HepG2 (cell line): ENCODE results near the gene OR4C6. TPM values are rescaled to one million over a fixed set of nuclear protein-coding genes. Genes with fewer than 3 reads are reported as not detected.

Experiments
- ATAC-seq: fragments of 200-7000 bp; cut with Tn5 transposase; 3 replicates; pipeline ENCODE4 v1.9.1; 2020; ENCODE audit warnings: mild to moderate bottlenecking, moderate library complexity
- BruUV-seq: library from RNA; stranded (reverse); fragments of 400-500 nt; replicated peaks from 2 replicates; lab custom pipeline; 2021; lab: Mats Ljungman, UMichigan
- CTCF ChIA-PET: fragments of 300-600 bp; formaldehyde crosslinking; extraction: SDS; loops from one replicate; lab custom pipeline; 2021; ENCODE audit warnings: low total read pairs, inconsistent platforms, low intra/inter-chr PET ratio; lab: Yijun Ruan, JAX
- POLR2A ChIA-PET: fragments of 350-600 bp; sonication (Branson Sonifier 250); formaldehyde crosslinking; loops from one replicate; lab custom pipeline; 2020; ENCODE audit warnings: antibody characterized with exemption, inconsistent platforms; lab: Yijun Ruan, JAX
- DNase-seq: peaks from one replicate; pipeline ENCODE4 v3.0.0-alpha.2; 2015; ENCODE audit warnings: low spot score
- FAIRE-seq: peaks from 3 replicates; lab custom pipeline; 2011; peaks lifted over from hg19 to GRCh38; lab: Jason Lieb, UNC
- H2AFZ ChIP-seq: one replicate; pipeline ENCODE4 v1.6.1; 2011; ENCODE audit warnings: low read length, inconsistent platforms
- H3K27ac ChIP-seq: fragments of 300-600 bp; 3 replicates; pipeline ENCODE4 v1.8.0; 2011; ENCODE audit warnings: mixed run types, mild to moderate bottlenecking, mixed read lengths, low read length, inconsistent platforms; ENCODE audit not compliant: insufficient read depth; ENCODE audit errors: extremely low read length
- H3K27me3 ChIP-seq, 2 experiments: fragments of 200-600 bp in 1 of 2; 2 replicates in 1 of 2; 3 replicates in 1 of 2; pipeline versions ENCODE4 v1.6.0 to v1.8.0; 2011; ENCODE audit warnings: low read length in 2 of 2, mild to moderate bottlenecking in 2 of 2, moderate library complexity in 2 of 2, inconsistent platforms in 1 of 2; ENCODE audit not compliant: insufficient read depth in 2 of 2, control insufficient read depth in 1 of 2
- H3K36me3 ChIP-seq, 2 experiments: fragments of 200-600 bp in 1 of 2; replicated peaks in 1 of 2; 2 replicates in 1 of 2; 3 replicates in 1 of 2; pipeline versions ENCODE4 v1.5.1 to v1.8.0; 2011; ENCODE audit warnings: low read length in 2 of 2, inconsistent platforms in 1 of 2; ENCODE audit not compliant: insufficient read depth in 2 of 2, control insufficient read depth in 1 of 2
- H3K4me1 ChIP-seq: 2 replicates; pipeline ENCODE4 v1.5.1; 2012; ENCODE audit warnings: low read length, inconsistent platforms; ENCODE audit not compliant: insufficient read depth
- H3K4me2 ChIP-seq: 2 replicates; pipeline ENCODE4 v1.6.0; 2011; ENCODE audit warnings: low read depth, low read length, inconsistent platforms
- H3K4me3 ChIP-seq, 3 experiments: fragments of 200-600 bp in 1 of 3; sonication (generic), shearing (Covaris generic) in 1 of 3; replicated peaks in 1 of 3; 2 replicates each; pipeline ENCODE4 v1.5.1; 2011 to 2016; ENCODE audit warnings: low read length in 3 of 3, inconsistent platforms in 2 of 3, low read depth in 2 of 3, mild to moderate bottlenecking in 2 of 3, control low read depth in 1 of 3, mixed read lengths in 1 of 3; ENCODE audit not compliant: insufficient read depth in 1 of 3
- H3K79me2 ChIP-seq: one replicate; pipeline ENCODE4 v1.6.1; 2011; ENCODE audit warnings: low read length, inconsistent platforms; ENCODE audit not compliant: insufficient read depth
- H3K9ac ChIP-seq: 2 replicates; pipeline ENCODE4 v1.6.0; 2011; ENCODE audit warnings: mild to moderate bottlenecking, low read depth, low read length, inconsistent platforms; ENCODE audit not compliant: insufficient read depth
- H3K9me3 ChIP-seq: 2 replicates; pipeline ENCODE4 v1.5.1; 2012; ENCODE audit warnings: mild to moderate bottlenecking, low read length
- H4K20me1 ChIP-seq: 2 replicates; pipeline ENCODE4 v1.6.0; 2011; ENCODE audit warnings: inconsistent platforms, mild to moderate bottlenecking, low read length, moderate library complexity; ENCODE audit not compliant: insufficient read depth
- ASH2L ChIP-seq: fragments of 300-600, 200-600 bp; sonication (generic); IDR thresholded peaks from 2 replicates; pipeline ENCODE4 v1.7.0; 2017; ENCODE audit warnings: low read depth, mild to moderate bottlenecking, moderate library complexity, mixed read lengths, low read length; ENCODE audit not compliant: insufficient read length
- ATM ChIP-seq: fragments of 450-650 bp; IDR thresholded peaks from 2 replicates; pipeline ENCODE4 v1.7.1; 2017; ENCODE audit warnings: mild to moderate bottlenecking, borderline replicate concordance
- EP300 ChIP-seq, 3 experiments: sonication (generic) in 1 of 3; formaldehyde crosslinking in 1 of 3; IDR thresholded peaks; 2 replicates each; pipeline versions ENCODE4 v1.5.1 to v1.6.1; 2011 to 2020; ENCODE audit warnings: low read depth in 2 of 3, low read length in 2 of 3, borderline replicate concordance in 1 of 3, improper control_type of control experiment in 1 of 3, mild to moderate bottlenecking in 1 of 3, missing genetic modification reagents in 1 of 3, moderate library complexity in 1 of 3
- FOXO4 ChIP-seq: sonication (generic); formaldehyde crosslinking; conservative IDR thresholded peaks from 2 replicates; pipeline ENCODE4 v1.8.1; 2023; ENCODE audit warnings: missing genetic modification reagents
- HNF1B ChIP-seq: sonication (generic); formaldehyde crosslinking; IDR thresholded peaks from 2 replicates; pipeline ENCODE4 v1.5.1; 2020; ENCODE audit warnings: mild to moderate bottlenecking, moderate library complexity, missing genetic modification reagents
- SALL1 ChIP-seq: sonication (generic); formaldehyde crosslinking; IDR thresholded peaks from 2 replicates; pipeline ENCODE4 v1.8.0; 2022; ENCODE audit warnings: mild to moderate bottlenecking, missing genetic modification reagents
- U2AF2 ChIP-seq: fragments of 200-400 bp; formaldehyde crosslinking; IDR thresholded peaks from 2 replicates; pipeline ENCODE4 v1.6.1; 2017; ENCODE audit warnings: low read depth, mild to moderate bottlenecking, low read length
- ZNF543 ChIP-seq: sonication (generic); formaldehyde crosslinking; IDR thresholded peaks from 2 replicates; pipeline ENCODE4 v1.4.0; 2020; ENCODE audit warnings: mild to moderate bottlenecking, missing genetic modification reagents
- ZNF574 ChIP-seq: sonication (generic); formaldehyde crosslinking; IDR thresholded peaks from 2 replicates; pipeline ENCODE4 v1.4.0; 2020; ENCODE audit warnings: missing genetic modification reagents
- ZNF619 ChIP-seq: sonication (generic); formaldehyde crosslinking; IDR thresholded peaks from 2 replicates; pipeline ENCODE4 v1.4.0; 2020; ENCODE audit warnings: mild to moderate bottlenecking, missing genetic modification reagents
- ZNF761 ChIP-seq: sonication (generic); formaldehyde crosslinking; conservative IDR thresholded peaks from 2 replicates; pipeline ENCODE4 v1.4.0; 2020; ENCODE audit warnings: mild to moderate bottlenecking, missing genetic modification reagents
- ZNF768 ChIP-seq: sonication (generic); formaldehyde crosslinking; IDR thresholded peaks from 2 replicates; pipeline ENCODE4 v1.4.0; 2020; ENCODE audit warnings: missing genetic modification reagents
- ZNF816 ChIP-seq: sonication (generic); formaldehyde crosslinking; IDR thresholded peaks from 2 replicates; pipeline ENCODE4 v1.8.0; 2022; ENCODE audit warnings: missing genetic modification reagents, mild to moderate bottlenecking, borderline replicate concordance
- in situ Hi-C: cut with HindIII; loops from 2 replicates; pipeline ENCODE4 v1.10.0; 2017; ENCODE audit warnings: low pct_unique_long_range_greater_than_20kb; ENCODE audit not compliant: extremely low pct_ligation_motif_present
- intact Hi-C: fragments of 100-400 bp; cut with micrococcal nuclease; formaldehyde crosslinking; loops from one replicate; pipeline ENCODE4 v1.10.0; 2022; ENCODE audit not compliant: unreplicated experiment
- polyA plus RNA-seq, 8 experiments: library from polyadenylated mRNA; depleted of rRNA in 3 of 8; stranded (reverse) in 7 of 8; unstranded in 1 of 8; fragments of >200 nt; fragmentation: Illumina TruSeq in 4 of 8; extraction: Trizol in 4 of 8; gene quantifications; 2 replicates each; pipeline versions ENCODE4 v1.2.1 to v1.2.3, GENCODE V29; 2011 to 2016; ENCODE audit warnings: low read depth in 4 of 8, missing spikeins in 1 of 8, mixed read lengths in 1 of 8; ENCODE audit not compliant: insufficient read depth in 1 of 8
- total RNA-seq, 5 experiments: library from RNA; depleted of rRNA; stranded (reverse); fragments of >200 nt; fragmentation: Illumina TruSeq; extraction: Trizol; gene quantifications; 2 replicates each; pipeline ENCODE4 v1.2.3, GENCODE V29; 2016; ENCODE audit warnings: low read depth in 1 of 5
- TF ChIP-seq, protein P1 (sequence below): sonication (generic); formaldehyde crosslinking; IDR thresholded peaks from 2 replicates; pipeline ENCODE4 v1.4.0; 2020; ENCODE audit warnings: missing genetic modification reagents
- TF ChIP-seq, protein P2 (sequence below): sonication (generic); formaldehyde crosslinking; IDR thresholded peaks from 2 replicates; pipeline ENCODE4 v1.8.1; 2023; ENCODE audit warnings: mild to moderate bottlenecking, moderate library complexity, missing genetic modification reagents

Gene OR4C6
- total and polyA plus RNA-seq, 2 of the 13 experiments (the other 11 are each of a cell fraction or from before 2014, with no cell fraction given) = not detected

GRCh38 chr11:55655096-55655495 is 6.9 kb upstream of the OR4C6 start:
- Histone ChIP-seq H3K9me3 (peaks cover 29% of the 10 kb centered on the region), H3K4me1 (no peaks in the 10 kb centered on the region), H4K20me1 (no peaks in the 10 kb centered on the region), H3K79me2 (no peaks in the 10 kb centered on the region), H3K4me3 (no peak overlapping the region), H3K4me2 (no peak overlapping the region), H3K27me3 (no peaks in the 10 kb centered on the region), H3K27ac (no peak overlapping the region), H2AFZ (no peak overlapping the region), H3K9ac (no peak overlapping the region), H3K36me3 (no peaks in the 10 kb centered on the region)
- TF ChIP-seq ZNF761 (CRISPR knock-in tag) = no peak
- TF ChIP-seq ASH2L = no peak
- TF ChIP-seq HNF1B (CRISPR knock-in tag) = no peak
- no peak for TF ChIP-seq FOXO4 (CRISPR knock-in tag)
- no peak for TF ChIP-seq ZNF768 (CRISPR knock-in tag)
- no peak for TF ChIP-seq ZNF619 (CRISPR knock-in tag)
- no peak for TF ChIP-seq ZNF543 (CRISPR knock-in tag)
- TF ChIP-seq ATM = no peak
- no peak for TF ChIP-seq U2AF2
- TF ChIP-seq, protein P1, sequence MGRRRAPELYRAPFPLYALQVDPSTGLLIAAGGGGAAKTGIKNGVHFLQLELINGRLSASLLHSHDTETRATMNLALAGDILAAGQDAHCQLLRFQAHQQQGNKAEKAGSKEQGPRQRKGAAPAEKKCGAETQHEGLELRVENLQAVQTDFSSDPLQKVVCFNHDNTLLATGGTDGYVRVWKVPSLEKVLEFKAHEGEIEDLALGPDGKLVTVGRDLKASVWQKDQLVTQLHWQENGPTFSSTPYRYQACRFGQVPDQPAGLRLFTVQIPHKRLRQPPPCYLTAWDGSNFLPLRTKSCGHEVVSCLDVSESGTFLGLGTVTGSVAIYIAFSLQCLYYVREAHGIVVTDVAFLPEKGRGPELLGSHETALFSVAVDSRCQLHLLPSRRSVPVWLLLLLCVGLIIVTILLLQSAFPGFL = no peak
- TF ChIP-seq SALL1 (CRISPR knock-in tag) = no peak
- TF ChIP-seq ZNF574 (CRISPR knock-in tag) = no peak
- no peak for TF ChIP-seq EP300 (IDR thresholded peaks at IDR 0.05; ENCODE audit: low read depth in 2 of 2, low read length in 2 of 2)
- TF ChIP-seq EP300 (CRISPR knock-in tag; IDR thresholded peaks at IDR 0.05; ENCODE audit: borderline replicate concordance) = no peak
- TF ChIP-seq ZNF816 (CRISPR knock-in tag) = no peak
- TF ChIP-seq, protein P2, sequence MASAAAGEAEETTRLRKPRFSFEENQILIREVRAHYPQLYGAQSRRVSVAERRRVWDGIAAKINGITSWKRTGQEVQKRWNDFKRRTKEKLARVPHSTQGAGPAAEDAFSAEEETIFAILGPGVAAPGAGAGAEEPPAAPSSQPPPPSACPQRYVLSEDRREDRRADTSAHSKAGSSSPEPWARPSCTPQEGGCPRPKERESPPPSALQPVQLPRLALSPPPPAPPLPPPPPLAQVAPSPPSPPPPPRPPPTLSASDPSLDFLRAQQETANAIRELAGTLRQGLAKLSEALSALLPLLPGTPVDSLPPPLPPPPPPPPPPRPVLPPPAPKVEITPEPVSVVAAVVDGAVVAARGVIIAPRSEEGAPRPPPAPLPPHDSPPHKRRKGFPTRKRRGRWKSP (CRISPR knock-in tag) = no peak
- intact Hi-C loops = no loop called here
- BruUV-seq = no TSS peak
- FAIRE-seq = no peak
- ChIA-PET CTCF (no interaction called here), POLR2A (no interaction called here)
- DNase-seq = no peak
- no peak for ATAC-seq
- in situ Hi-C loops = no loop called here
